HUES6 (cell line): ENCODE results near the gene SLC26A2.

Experiments used
- H3K27ac ChIP-seq: 2 replicates; pipeline ENCODE4 v1.7.0; 2013; ENCODE audit warnings: low read depth, mild to moderate bottlenecking, low read length, inconsistent platforms
- H3K27me3 ChIP-seq: 2 replicates; pipeline ENCODE4 v1.6.1; 2013; ENCODE audit warnings: low read length; ENCODE audit not compliant: control insufficient read depth, insufficient read depth
- H3K36me3 ChIP-seq: 2 replicates; pipeline ENCODE4 v1.6.1; 2013; ENCODE audit warnings: low read length; ENCODE audit not compliant: control insufficient read depth, insufficient read depth
- H3K4me1 ChIP-seq: 2 replicates; pipeline ENCODE4 v1.6.1; 2013; ENCODE audit warnings: low read length; ENCODE audit not compliant: control insufficient read depth, insufficient read depth
- H3K4me3 ChIP-seq: 2 replicates; pipeline ENCODE4 v1.5.1; 2013; ENCODE audit warnings: low read depth, low read length
- H3K9ac ChIP-seq: one replicate; pipeline ENCODE4 v1.6.1; 2013; ENCODE audit warnings: mild to moderate bottlenecking, low read length
- H3K9me3 ChIP-seq: 2 replicates; pipeline ENCODE4 v1.6.1; 2013; ENCODE audit warnings: low read depth, low read length; ENCODE audit not compliant: control insufficient read depth, insufficient read depth

The SLC26A2 gene

GRCh38 chr5:149960272-149961185 is at the start of gene SLC26A2:
TSS of gene SLC26A2 (plus strand) at chr5:149960758. CDS start at chr5:149977653, 16,895 bp downstream.
- Histone ChIP-seq H3K4me1 (peaks cover 13% of the 10 kb centered on the region), H3K27ac (no peak within 1 kb of the TSS), H3K9me3 (no peaks in the 10 kb centered on the region), H3K9ac (peak within 1 kb of the TSS; percentile 58), H3K4me3 (peak within 1 kb of the TSS; percentile 83), H3K27me3 (peaks cover 6% of the 10 kb centered on the region; the same call in 1 of the 2 replicates), H3K36me3 (no peaks in the 10 kb centered on the region)

- H3K27ac ChIP-seq, result no peak overlapping the region
These were observed 49.5 kb upstream of the SLC26A2 start for GRCh38 chr5:149911031-149911430.

GRCh38 chr5:149912226-149912871 is 48.2 kb upstream of the SLC26A2 start:
- Histone ChIP-seq H3K9me3 (no peaks in the 10 kb centered on the region), H3K27me3 (no peaks in the 10 kb centered on the region), H3K36me3 (no peaks in the 10 kb centered on the region), H3K27ac (no peak overlapping the region), H3K4me1 (no peaks in the 10 kb centered on the region; the same call in 1 of the 2 replicates), H3K4me3 (no peak overlapping the region), H3K9ac (no peak overlapping the region)

More at GRCh38 chr5:149911031-149911430, 49.5 kb upstream of the SLC26A2 start:
- H3K9ac ChIP-seq, result no peak overlapping the region
- H3K4me3 ChIP-seq, result no peak overlapping the region
- no peaks in the 10 kb centered on the region for H3K9me3 ChIP-seq
- H3K27me3 ChIP-seq, result no peaks in the 10 kb centered on the region
- H3K36me3 ChIP-seq, result no peaks in the 10 kb centered on the region
- no peaks in the 10 kb centered on the region for H3K4me1 ChIP-seq

- H3K27ac ChIP-seq, result no peak overlapping the region
- no peaks in the 10 kb centered on the region for H3K27me3 ChIP-seq
- H3K36me3 ChIP-seq, result no peaks in the 10 kb centered on the region
- no peaks in the 10 kb centered on the region for H3K9me3 ChIP-seq
- no peak overlapping the region for H3K9ac ChIP-seq
- no peaks in the 10 kb centered on the region; the same call in 1 of the 2 replicates for H3K4me1 ChIP-seq
- no peak overlapping the region for H3K4me3 ChIP-seq
These were observed 46.8 kb upstream of the SLC26A2 start for GRCh38 chr5:149913436-149914419.

DNA sequence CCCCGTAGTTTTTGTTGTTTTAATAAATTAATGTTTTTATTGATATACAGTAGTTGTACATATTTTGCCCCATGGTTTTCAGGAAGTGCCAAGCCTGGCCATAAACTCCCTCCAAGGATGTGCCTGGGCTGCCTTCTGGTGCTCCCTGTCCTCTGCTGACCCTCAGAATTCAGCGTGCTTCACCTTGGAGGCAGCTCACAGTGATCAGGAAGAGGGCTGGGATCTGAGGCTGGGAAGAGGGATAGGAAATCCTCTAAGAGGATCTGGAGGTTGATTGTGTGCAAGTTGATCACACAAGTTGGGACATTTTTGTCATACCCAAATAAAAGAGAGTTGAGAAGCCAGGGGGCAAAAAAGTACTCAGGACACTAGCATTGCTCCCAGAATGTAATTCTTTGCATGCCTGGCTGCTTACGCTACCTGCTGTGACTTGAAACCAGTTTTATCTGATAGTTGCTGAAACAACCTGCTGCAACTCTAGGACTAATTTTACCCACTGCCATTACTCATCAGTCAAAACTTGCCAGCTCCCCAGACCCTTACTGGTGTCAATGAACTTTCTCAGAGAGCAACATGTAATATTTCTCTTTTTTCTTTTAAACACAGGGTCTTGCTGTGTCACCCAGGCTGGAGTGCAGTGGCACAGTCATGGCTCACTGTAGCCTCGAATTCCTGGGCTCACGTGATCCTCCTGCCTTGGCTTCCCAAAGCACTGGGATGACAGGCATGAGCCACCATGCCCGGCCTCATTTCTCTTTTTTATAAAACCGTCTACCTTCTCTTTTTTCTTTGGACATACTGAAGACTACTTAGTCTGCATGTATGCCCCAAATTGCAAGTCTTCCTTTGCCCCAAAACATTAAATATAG is 44.9 kb upstream of the SLC26A2 start:
- no peaks in the 10 kb centered on the region for H3K27me3 ChIP-seq
- H3K27ac ChIP-seq, result no peak overlapping the region

DNA sequence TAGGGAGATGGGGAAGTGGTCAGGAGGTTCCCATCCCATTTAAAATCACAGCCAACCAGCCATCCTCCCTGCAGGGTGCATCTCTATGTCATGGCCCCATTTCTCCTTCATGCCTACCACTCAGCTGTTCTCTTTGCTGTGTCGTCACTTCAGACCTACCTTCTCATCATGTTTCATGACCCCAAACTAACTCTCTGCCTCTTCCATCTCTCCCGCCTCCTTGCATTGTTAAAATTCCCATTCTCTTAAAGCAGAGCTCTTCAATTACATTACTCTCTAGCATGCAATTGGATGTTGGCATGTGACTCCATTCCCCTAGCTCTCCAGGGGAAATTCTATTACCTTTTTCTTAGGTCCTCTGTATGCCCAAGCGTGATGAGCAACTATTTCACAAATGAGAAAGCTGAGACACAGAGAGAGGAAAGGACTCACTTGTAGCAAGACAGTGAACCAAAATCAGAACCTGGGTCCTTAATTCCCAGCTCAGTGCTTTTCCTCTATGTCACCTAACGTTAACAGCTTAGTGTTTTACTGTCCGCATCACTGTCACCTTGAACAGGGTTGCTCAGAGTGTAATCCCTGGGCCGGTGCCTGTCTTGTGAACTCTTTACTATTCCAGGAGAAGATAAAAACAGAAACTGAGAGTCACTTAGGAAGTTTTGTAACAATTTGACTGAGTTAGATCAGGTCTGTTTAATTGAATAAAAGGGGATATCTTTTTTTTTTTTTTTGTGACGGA is 44.1 kb upstream of the SLC26A2 start:
- no peaks in the 10 kb centered on the region; the same call in 1 of the 2 replicates for H3K4me1 ChIP-seq
- H3K9me3 ChIP-seq, result no peaks in the 10 kb centered on the region
- H3K36me3 ChIP-seq, result no peaks in the 10 kb centered on the region
- no peak overlapping the region for H3K9ac ChIP-seq
- no peak overlapping the region for H3K27ac ChIP-seq
- H3K4me3 ChIP-seq, result no peak overlapping the region
- H3K27me3 ChIP-seq, result no peaks in the 10 kb centered on the region

More for the DNA sequence above, 44.9 kb upstream of the SLC26A2 start:
- no peak overlapping the region for H3K4me3 ChIP-seq
- H3K36me3 ChIP-seq, result no peaks in the 10 kb centered on the region
- H3K9me3 ChIP-seq, result no peaks in the 10 kb centered on the region
- no peak overlapping the region for H3K9ac ChIP-seq
- H3K4me1 ChIP-seq, result no peaks in the 10 kb centered on the region; the same call in 1 of the 2 replicates

DNA sequence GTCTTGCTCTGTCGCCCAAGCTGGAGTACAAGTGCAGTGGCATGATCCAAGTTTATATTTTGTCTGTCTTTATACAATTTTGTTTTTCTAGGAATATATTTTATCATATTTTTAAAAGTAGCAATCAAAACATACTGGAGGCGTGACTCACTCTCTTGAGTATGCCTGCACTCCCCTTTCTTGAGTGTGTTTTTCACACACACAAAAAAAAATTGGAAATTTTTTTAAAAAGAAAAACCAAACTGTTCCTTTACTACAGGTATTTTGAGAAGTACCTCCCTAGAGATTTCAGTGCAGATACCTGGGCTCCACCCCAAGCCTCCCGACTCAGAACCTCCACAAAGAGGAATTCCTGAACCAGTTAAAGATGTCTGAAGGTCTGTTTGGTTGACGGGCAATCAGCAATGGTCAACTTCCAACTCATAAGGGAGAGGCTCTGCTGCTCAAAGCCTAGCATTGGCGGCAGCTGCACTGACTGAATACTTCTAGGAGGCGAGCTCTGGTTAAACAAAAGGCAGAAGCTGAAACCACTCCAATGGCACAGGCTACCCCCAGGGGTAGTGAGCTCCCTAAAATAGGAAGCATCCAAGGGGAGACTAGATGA is 43.4 kb upstream of the SLC26A2 start:
- no peak overlapping the region for H3K9ac ChIP-seq
- H3K27ac ChIP-seq, result no peak overlapping the region

DNA sequence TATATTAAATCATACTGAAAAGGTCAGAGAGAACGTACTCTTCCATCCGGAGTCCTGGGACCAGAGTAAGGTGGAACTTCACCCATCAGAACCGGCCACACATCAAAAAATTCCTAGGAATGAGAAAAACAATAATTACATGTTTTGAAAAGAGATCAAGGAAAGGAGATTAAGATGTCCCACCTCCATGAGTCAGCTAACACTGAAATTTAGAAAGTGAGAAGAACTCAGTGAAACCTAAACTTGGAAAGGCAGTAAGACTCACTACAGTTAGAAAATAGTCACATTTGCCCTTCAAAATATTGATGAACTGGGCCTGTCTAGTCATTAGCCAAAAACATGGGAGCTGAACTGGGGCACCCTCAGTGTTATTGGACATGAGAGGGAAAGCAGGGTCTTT is 39.0 kb upstream of the SLC26A2 start:
- Histone ChIP-seq H3K4me1 (no peaks in the 10 kb centered on the region; the same call in 1 of the 2 replicates), H3K27me3 (no peaks in the 10 kb centered on the region), H3K9ac (no peak overlapping the region), H3K27ac (no peak overlapping the region), H3K4me3 (no peak overlapping the region), H3K36me3 (no peaks in the 10 kb centered on the region), H3K9me3 (no peaks in the 10 kb centered on the region)

More for the DNA sequence above, 43.4 kb upstream of the SLC26A2 start:
- Histone ChIP-seq H3K4me3 (no peak overlapping the region), H3K4me1 (no peaks in the 10 kb centered on the region; the same call in 1 of the 2 replicates), H3K27me3 (no peaks in the 10 kb centered on the region), H3K9me3 (no peaks in the 10 kb centered on the region), H3K36me3 (no peaks in the 10 kb centered on the region)

GRCh38 chr5:149922950-149923349 is 37.6 kb upstream of the SLC26A2 start:
- no peaks in the 10 kb centered on the region for H3K9me3 ChIP-seq
- no peak overlapping the region for H3K9ac ChIP-seq
- H3K4me1 ChIP-seq, result no peaks in the 10 kb centered on the region
- no peak overlapping the region for H3K4me3 ChIP-seq
- no peak overlapping the region for H3K27ac ChIP-seq
- no peaks in the 10 kb centered on the region for H3K27me3 ChIP-seq
- H3K36me3 ChIP-seq, result no peaks in the 10 kb centered on the region
